Thoracic aorta (tissue), 2 donors: ENCODE data around the gene DSCAM. TPM values are rescaled to one million over a fixed set of nuclear protein-coding genes. Genes with fewer than 3 reads are reported as not detected.

Source experiments
- ATAC-seq: fragments of 150-250 bp; one replicate; pipeline ENCODE4 v1.8.0; 2017; ENCODE audit warnings: low read depth; ENCODE audit not compliant: insufficient number of reproducible peaks, low FRiP score
- DNase-seq: peaks from one replicate; pipeline ENCODE4 v3.0.0-alpha.2; 2020; ENCODE audit warnings: low spot score
- H3K27ac ChIP-seq, 2 donors: fragments of 200-600 bp; sonication (generic); 1 replicate in 1 of 2; 2 replicates in 1 of 2; pipeline ENCODE4 v1.5.1; 2016; ENCODE audit warnings: mild to moderate bottlenecking in 2 of 2, moderate library complexity in 2 of 2
- H3K27me3 ChIP-seq: fragments of 200-600 bp; sonication (generic); replicated peaks from 2 replicates; pipeline ENCODE4 v1.6.0; 2016; ENCODE audit warnings: mild to moderate bottlenecking; ENCODE audit not compliant: insufficient read depth
- H3K36me3 ChIP-seq: fragments of 200-600 bp; sonication (generic); one replicate; pipeline ENCODE4 v1.5.1; 2016
- H3K4me1 ChIP-seq, 2 donors: fragments of 200-600 bp; sonication (generic); 1 replicate in 1 of 2; 2 replicates in 1 of 2; pipeline versions ENCODE4 v1.5.1 to v1.6.0; 2016; ENCODE audit warnings: low read depth in 2 of 2, mild to moderate bottlenecking in 1 of 2; ENCODE audit not compliant: control insufficient read depth in 1 of 2
- H3K4me3 ChIP-seq: fragments of 200-600 bp; sonication (generic); 2 replicates; pipeline ENCODE4 v1.5.1; 2016; ENCODE audit warnings: mild to moderate bottlenecking
- H3K9me3 ChIP-seq: fragments of 200-600 bp; sonication (generic); 2 replicates; pipeline ENCODE4 v1.5.1; 2016
- total RNA-seq, 2 donors: library from RNA; depleted of rRNA; stranded (reverse); fragments of >200 nt; gene quantifications; one replicate each; pipeline versions ENCODE4 v1.1.0 to v1.2.3, GENCODE V29; 2016
- TF ChIP-seq, protein P1 (sequence below): fragments of 200-600 bp; sonication (generic); IDR thresholded peaks from one replicate; pipeline ENCODE4 v1.5.1; 2019; ENCODE audit warnings: antibody characterized with exemption

DSCAM gene
- total RNA-seq, 2 donors from 2014 or later = not detected

DNA sequence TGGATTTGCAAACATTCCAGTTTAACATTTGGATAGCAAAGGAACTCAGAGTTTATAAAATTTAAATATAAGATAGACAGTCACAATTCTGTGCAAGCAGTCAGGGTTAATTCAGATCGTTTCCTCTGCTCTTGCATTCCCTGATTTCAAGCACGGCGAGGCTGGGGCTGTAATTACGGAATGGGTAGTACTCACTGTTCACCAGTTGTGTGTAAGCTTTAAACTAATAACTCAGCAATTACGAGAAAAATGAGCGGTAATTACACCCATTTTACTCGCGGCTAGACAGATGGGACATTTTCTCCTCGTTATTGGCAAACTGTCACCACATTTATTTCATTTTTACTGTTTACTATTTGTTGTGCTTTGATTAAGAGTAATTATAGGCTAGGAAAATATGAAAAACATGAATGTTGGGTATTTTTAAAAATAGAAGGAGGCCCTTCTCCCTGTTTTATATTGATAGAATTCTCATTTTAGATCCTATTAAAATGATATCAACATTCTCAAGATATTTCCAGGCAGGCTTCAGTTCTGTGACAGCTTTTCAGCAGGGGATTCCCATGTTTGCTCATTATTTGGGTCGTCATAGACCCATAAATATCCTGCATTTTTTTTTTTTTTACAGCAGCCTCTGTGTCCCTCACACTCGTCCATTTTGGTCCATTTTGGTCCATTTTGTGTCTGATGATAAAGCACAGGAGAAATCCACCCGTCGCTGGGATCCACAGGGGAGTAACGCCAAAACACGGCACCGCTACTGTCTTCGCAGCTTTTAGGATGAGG lies 208.3 kb downstream of the DSCAM start:
- no peaks in the 10 kb centered on the region for H3K27me3 ChIP-seq
- H3K4me1 ChIP-seq = no peaks in the 10 kb centered on the region
- H3K27ac ChIP-seq = no peak overlapping the region
- no peak for ATAC-seq
- no peak for DNase-seq
- H3K36me3 ChIP-seq = no peaks in the 10 kb centered on the region
- H3K9me3 ChIP-seq = no peaks in the 10 kb centered on the region
- TF ChIP-seq, protein P1, sequence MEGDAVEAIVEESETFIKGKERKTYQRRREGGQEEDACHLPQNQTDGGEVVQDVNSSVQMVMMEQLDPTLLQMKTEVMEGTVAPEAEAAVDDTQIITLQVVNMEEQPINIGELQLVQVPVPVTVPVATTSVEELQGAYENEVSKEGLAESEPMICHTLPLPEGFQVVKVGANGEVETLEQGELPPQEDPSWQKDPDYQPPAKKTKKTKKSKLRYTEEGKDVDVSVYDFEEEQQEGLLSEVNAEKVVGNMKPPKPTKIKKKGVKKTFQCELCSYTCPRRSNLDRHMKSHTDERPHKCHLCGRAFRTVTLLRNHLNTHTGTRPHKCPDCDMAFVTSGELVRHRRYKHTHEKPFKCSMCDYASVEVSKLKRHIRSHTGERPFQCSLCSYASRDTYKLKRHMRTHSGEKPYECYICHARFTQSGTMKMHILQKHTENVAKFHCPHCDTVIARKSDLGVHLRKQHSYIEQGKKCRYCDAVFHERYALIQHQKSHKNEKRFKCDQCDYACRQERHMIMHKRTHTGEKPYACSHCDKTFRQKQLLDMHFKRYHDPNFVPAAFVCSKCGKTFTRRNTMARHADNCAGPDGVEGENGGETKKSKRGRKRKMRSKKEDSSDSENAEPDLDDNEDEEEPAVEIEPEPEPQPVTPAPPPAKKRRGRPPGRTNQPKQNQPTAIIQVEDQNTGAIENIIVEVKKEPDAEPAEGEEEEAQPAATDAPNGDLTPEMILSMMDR = no peak
- no peak overlapping the region for H3K4me3 ChIP-seq

DNA sequence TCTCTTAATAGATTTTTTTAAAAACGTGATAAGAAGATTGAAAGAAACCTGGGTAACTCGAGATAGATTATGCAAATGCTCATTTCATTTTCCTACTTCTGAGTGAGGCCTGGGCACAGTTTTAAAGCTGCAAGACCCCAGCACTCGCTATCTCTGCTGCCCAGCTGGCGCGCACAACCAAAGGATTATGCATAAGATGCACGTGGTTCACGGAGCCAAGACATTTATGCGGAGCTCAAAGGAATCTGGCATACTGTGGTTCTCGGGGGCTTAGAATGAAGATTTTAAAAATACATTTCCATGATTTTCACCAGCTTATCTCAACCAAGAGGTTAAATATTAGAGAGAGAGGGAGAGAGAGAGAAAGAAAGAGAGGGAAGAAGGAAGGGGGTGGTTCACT lies 210.9 kb downstream of the DSCAM start:
- no peaks in the 10 kb centered on the region for H3K9me3 ChIP-seq
- DNase-seq = no peak
- H3K4me3 ChIP-seq = no peak overlapping the region
- no peaks in the 10 kb centered on the region for H3K4me1 ChIP-seq
- H3K36me3 ChIP-seq = no peaks in the 10 kb centered on the region
- H3K27me3 ChIP-seq = no peaks in the 10 kb centered on the region
- no peak for ATAC-seq
- no peak overlapping the region for H3K27ac ChIP-seq
- TF ChIP-seq, protein P1 = no peak

DNA sequence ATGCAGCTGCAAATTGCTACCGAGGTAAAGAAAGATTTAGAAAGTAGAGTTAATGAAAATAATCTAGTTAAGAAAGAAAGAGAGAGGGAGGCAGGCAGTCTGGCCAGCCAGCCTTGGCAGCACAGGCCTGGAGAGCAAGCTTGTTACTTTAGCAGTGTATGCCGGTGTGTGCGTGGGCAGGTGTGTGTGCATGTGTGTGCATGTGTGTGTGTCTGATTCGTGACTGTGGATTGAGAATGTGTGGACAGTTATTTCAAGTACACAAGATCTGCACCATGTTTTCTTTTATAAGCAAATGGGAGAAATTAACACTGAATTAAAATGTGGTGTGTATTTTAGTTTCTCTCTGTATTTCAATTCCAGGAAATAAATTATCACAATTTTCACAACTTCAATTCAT lies 211.6 kb downstream of the DSCAM start:
- TF ChIP-seq, protein P1 = no peak
- no peak overlapping the region for H3K4me3 ChIP-seq
- H3K9me3 ChIP-seq = no peaks in the 10 kb centered on the region
- DNase-seq = no peak
- no peak for ATAC-seq
- no peaks in the 10 kb centered on the region for H3K27me3 ChIP-seq
- no peaks in the 10 kb centered on the region for H3K4me1 ChIP-seq
- H3K36me3 ChIP-seq = no peaks in the 10 kb centered on the region
- H3K27ac ChIP-seq = no peak overlapping the region

DNA sequence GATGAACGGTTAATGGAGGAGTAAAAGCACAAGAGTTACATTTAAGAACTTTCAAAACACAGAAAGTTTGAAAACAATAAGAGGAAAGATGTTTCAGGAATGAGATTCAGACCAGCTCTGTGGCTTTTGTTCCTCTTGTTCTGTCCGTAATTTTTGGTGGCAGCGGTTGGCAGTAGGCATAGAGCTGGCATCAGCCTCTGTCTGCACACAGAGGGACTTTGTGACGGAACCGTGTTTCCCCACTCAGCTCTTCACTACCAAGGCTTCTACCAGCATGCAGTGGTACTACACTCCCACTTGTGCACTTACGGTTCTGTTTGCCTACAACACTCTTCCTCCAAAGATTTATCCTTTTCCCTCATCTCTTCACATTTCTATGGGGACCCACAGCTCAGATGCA lies 212.8 kb downstream of the DSCAM start:
- Histone ChIP-seq H3K4me3 (no peak overlapping the region), H3K4me1 (no peaks in the 10 kb centered on the region)

DNA sequence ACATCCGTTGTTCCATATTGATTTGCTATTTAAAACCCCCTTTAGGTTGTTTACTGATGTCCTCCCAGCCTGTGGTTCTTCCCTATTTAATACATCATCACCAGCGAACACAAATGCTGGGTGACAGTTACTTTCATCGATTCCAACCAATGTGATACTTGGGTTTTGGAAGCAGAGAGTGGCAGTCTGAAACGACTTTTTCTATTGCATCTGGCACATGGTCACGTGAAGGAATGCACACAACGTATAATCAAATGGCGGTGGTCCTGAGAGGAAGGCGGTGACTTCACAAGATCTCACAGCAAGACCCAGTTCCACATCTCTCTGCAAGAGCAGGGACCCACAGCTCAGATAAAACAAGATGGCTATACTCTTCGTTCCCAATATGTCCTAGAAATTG lies 213.9 kb downstream of the DSCAM start:
- no peak for ATAC-seq
- H3K27ac ChIP-seq = no peak overlapping the region
- no peaks in the 10 kb centered on the region for H3K27me3 ChIP-seq
- no peaks in the 10 kb centered on the region for H3K9me3 ChIP-seq
- DNase-seq = no peak
- H3K4me1 ChIP-seq = no peaks in the 10 kb centered on the region
- TF ChIP-seq, protein P1 = no peak
- H3K4me3 ChIP-seq = no peak overlapping the region
- no peaks in the 10 kb centered on the region for H3K36me3 ChIP-seq

More for the DNA sequence above, 212.8 kb downstream of the DSCAM start:
- ATAC-seq (no peak), DNase-seq (no peak)
- Histone ChIP-seq H3K27me3 (no peaks in the 10 kb centered on the region), H3K9me3 (no peaks in the 10 kb centered on the region), H3K27ac (no peak overlapping the region), H3K36me3 (no peaks in the 10 kb centered on the region)
- TF ChIP-seq, protein P1 = no peak
